ENCODE data around the gene ADAP1.
A peak's percentile ranks its signal among the peaks of the same experiment; 100 is the strongest.

ADAP1 gene

DNA sequence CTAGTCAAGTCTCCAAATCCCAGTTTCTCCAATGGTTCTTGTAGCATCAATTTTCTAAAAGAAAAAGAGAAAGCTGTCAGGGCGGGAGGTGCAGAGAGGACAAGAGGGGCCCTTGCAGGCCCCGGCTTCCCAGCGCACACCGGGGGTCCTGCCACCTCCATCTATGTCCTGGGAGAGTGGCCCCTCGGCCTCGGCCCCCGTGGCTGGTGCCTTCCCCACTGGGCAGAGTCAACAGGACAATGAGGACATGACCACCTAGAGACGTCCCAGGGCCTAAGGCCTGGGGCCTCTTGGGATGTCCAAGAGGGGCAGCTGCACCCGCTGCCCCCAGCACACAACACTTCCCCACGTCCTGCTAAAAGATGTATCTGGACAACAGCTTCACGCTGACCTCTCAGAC, 14.9 kb upstream of the ADAP1 start:
- TF ChIP-seq, protein P1, sequence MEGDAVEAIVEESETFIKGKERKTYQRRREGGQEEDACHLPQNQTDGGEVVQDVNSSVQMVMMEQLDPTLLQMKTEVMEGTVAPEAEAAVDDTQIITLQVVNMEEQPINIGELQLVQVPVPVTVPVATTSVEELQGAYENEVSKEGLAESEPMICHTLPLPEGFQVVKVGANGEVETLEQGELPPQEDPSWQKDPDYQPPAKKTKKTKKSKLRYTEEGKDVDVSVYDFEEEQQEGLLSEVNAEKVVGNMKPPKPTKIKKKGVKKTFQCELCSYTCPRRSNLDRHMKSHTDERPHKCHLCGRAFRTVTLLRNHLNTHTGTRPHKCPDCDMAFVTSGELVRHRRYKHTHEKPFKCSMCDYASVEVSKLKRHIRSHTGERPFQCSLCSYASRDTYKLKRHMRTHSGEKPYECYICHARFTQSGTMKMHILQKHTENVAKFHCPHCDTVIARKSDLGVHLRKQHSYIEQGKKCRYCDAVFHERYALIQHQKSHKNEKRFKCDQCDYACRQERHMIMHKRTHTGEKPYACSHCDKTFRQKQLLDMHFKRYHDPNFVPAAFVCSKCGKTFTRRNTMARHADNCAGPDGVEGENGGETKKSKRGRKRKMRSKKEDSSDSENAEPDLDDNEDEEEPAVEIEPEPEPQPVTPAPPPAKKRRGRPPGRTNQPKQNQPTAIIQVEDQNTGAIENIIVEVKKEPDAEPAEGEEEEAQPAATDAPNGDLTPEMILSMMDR (IDR thresholded peaks at IDR 0.05), result no peak
- Histone ChIP-seq H3K27me3 (ENCODE audit: control insufficient read depth, insufficient read depth, low read length) (no peaks in the 10 kb centered on the region), H3K27ac (peak overlapping the region; percentile 99), H3K9me3 (ENCODE audit: control insufficient read depth, low read length) (no peaks in the 10 kb centered on the region), H3K9ac (no peak overlapping the region), H3K4me3 (ENCODE audit: low read depth, low read length) (no peak overlapping the region), H3K79me2 (peaks cover 16% of the 10 kb centered on the region), H2AFZ (no peak overlapping the region), H3K4me2 (ENCODE audit: low read length) (no peak overlapping the region), H3K4me1 (peaks cover 40% of the 10 kb centered on the region), H3K36me3 (ENCODE audit: control insufficient read depth, insufficient read depth, low read length) (no peaks in the 10 kb centered on the region)

- Histone ChIP-seq H3K27ac (no peak overlapping the region), H3K27me3 (ENCODE audit: control insufficient read depth, insufficient read depth, low read length) (no peaks in the 10 kb centered on the region), H3K36me3 (ENCODE audit: control insufficient read depth, insufficient read depth, low read length) (no peaks in the 10 kb centered on the region), H3K4me1 (peaks cover 38% of the 10 kb centered on the region), H2AFZ (no peak overlapping the region), H3K9ac (no peak overlapping the region), H3K79me2 (peaks cover 20% of the 10 kb centered on the region), H3K4me3 (ENCODE audit: low read depth, low read length) (no peak overlapping the region), H3K9me3 (ENCODE audit: control insufficient read depth, low read length) (no peaks in the 10 kb centered on the region), H3K4me2 (ENCODE audit: low read length) (no peak overlapping the region)
- TF ChIP-seq, protein P1 (IDR thresholded peaks at IDR 0.05), result no peak
Measured at GRCh38 chr7:968205-969105, 14.0 kb upstream of the ADAP1 start.

DNA sequence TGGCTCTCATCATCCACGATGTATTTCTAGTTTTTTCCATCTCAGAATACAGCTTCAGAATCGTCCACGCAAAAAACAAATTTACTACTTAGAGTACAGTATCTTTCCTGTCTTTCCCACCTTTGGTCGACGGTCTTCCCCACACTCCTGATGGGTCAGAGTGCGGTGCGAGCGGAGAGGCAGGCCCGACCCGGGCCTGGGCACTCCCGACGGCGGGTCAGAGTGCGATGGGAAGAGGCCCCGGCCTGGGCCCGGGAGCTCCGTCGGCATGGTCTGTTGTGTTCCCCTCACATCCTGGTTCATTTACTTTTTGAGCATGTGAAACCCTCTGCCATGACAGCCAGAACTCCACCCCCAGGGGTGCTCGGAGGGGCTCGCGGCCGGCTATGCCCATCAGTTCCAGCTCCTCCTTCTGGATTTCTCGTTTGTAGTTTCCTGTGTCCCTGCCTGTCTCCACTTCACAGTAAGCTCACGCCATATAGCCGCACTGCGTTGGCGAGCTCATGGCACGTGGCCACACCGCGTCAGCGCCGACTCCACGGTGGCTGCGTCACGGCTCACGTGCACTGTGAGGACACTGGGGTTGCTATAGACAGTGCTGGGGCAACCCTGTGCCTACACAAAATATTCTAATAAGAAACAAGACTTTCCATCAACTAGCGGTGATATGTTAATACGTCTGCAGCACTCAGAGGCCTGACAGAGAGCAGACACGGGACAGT, 13.0 kb upstream of the ADAP1 start:
- no peak overlapping the region for H3K4me3 ChIP-seq (ENCODE audit: low read depth, low read length)
- H3K4me1 ChIP-seq, result peaks cover 31% of the 10 kb centered on the region
- no peak overlapping the region for H3K4me2 ChIP-seq (ENCODE audit: low read length)
- H3K27ac ChIP-seq, result no peak overlapping the region
- H3K27me3 ChIP-seq (ENCODE audit: control insufficient read depth, insufficient read depth, low read length), result no peaks in the 10 kb centered on the region
- peaks cover 26% of the 10 kb centered on the region for H3K79me2 ChIP-seq
- no peaks in the 10 kb centered on the region for H3K36me3 ChIP-seq (ENCODE audit: control insufficient read depth, insufficient read depth, low read length)
- no peaks in the 10 kb centered on the region for H3K9me3 ChIP-seq (ENCODE audit: control insufficient read depth, low read length)
- no peak overlapping the region for H2AFZ ChIP-seq
- TF ChIP-seq, protein P1 (IDR thresholded peaks at IDR 0.05), result no peak
- H3K9ac ChIP-seq, result no peak overlapping the region

GRCh38 chr7:966291-967069, 12.0 kb upstream of the ADAP1 start:
- Histone ChIP-seq H3K4me2 (ENCODE audit: low read length) (no peak overlapping the region), H3K4me1 (peaks cover 27% of the 10 kb centered on the region), H3K9me3 (ENCODE audit: control insufficient read depth, low read length) (no peaks in the 10 kb centered on the region), H3K27ac (no peak overlapping the region), H3K27me3 (ENCODE audit: control insufficient read depth, insufficient read depth, low read length) (no peaks in the 10 kb centered on the region), H3K79me2 (peaks cover 36% of the 10 kb centered on the region), H3K36me3 (ENCODE audit: control insufficient read depth, insufficient read depth, low read length) (no peaks in the 10 kb centered on the region), H3K9ac (no peak overlapping the region), H2AFZ (no peak overlapping the region), H3K4me3 (ENCODE audit: low read depth, low read length) (no peak overlapping the region)
- TF ChIP-seq, protein P1 (IDR thresholded peaks at IDR 0.05), result no peak

All from parathyroid adenoma (tissue), 2 donors.